ENCODE data around the gene TRIO. TPM values are rescaled to one million over a fixed set of nuclear protein-coding genes. Genes with fewer than 3 reads are reported as not detected.

The TRIO gene
- total RNA-seq, 6 donors from 2014 or later: 138 to 408 (median 156) TPM

DNA sequence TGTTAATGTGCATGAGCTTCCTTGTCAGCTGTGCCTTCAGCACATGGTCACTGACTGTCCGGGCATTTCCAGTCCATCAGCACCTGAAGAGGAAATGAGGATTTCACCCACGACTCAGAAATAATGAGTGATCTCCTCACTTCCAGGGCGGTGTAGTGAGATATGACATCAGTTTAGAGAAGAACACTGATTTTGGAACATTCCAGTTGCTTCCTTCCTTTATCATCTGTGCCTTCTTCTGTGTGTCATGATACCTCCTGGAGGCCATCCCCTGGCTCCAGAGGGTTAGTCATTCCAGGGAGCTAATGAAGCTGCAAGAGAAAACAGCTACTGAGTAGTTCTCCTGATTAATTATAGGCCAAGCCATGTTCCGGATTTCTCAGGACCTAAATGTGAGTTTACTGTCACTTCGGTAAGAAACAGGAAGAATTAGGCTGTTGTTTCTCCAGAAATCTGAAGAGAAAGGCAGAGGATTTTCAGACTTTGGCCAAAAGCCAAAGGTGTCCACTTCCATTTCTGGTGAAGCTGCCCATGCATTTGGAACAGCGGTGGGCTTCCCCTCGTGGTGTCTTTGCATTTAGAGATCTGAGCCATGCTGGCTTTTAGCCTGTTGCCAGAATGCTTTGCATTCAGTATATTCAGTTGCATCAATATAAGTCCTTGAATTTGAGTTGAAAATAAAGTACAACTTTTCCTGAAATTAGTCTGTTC lies 277.1 kb downstream of the TRIO start:
- no peak for ATAC-seq (ENCODE audit: low FRiP score in 2 of 2)
- Histone ChIP-seq H3K36me3 (peaks cover 7 to 73% (median 50%) of the 10 kb centered on the region in 4 donors), H3K27me3 (no peaks in the 10 kb centered on the region), H3K4me1 (no peaks in the 10 kb centered on the region), H3K27ac (no peak overlapping the region), H3K9me3 (no peaks in the 10 kb centered on the region), H3K4me3 (no peak overlapping the region)
- 68 to 79% methylated on average over 7 of the region's 7 CpGs for WGBS, 2 donors
- no peak for DNase-seq
- TF ChIP-seq, protein P1, sequence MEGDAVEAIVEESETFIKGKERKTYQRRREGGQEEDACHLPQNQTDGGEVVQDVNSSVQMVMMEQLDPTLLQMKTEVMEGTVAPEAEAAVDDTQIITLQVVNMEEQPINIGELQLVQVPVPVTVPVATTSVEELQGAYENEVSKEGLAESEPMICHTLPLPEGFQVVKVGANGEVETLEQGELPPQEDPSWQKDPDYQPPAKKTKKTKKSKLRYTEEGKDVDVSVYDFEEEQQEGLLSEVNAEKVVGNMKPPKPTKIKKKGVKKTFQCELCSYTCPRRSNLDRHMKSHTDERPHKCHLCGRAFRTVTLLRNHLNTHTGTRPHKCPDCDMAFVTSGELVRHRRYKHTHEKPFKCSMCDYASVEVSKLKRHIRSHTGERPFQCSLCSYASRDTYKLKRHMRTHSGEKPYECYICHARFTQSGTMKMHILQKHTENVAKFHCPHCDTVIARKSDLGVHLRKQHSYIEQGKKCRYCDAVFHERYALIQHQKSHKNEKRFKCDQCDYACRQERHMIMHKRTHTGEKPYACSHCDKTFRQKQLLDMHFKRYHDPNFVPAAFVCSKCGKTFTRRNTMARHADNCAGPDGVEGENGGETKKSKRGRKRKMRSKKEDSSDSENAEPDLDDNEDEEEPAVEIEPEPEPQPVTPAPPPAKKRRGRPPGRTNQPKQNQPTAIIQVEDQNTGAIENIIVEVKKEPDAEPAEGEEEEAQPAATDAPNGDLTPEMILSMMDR (IDR thresholded peaks at IDR 0.05): no peak
- TF ChIP-seq EP300 (IDR thresholded peaks at IDR 0.05) (no peak), POLR2AphosphoS5 (IDR thresholded peaks at IDR 0.05) (no peak), POLR2A (IDR thresholded peaks at IDR 0.05) (no peak)

DNA sequence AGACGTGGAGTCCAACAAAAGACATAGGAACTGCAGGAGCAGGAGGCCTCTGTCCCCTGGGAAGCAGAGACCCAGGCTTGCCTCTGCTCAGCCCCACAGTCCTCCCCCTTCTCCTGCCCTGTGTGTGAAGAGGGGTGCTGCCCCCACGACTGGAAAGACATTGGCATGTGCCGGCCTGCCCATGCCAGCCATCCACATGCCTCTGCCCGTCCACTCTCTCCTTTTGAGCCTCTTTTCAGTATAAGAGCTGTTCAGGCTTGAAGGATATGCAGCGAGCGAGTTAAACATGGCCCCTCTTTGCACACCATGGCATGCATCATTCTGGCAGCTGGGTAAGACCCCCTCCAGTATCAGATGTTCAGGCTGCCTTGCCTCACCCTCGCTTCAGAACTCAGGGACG lies 278.7 kb downstream of the TRIO start:
- no peak overlapping the region for H3K27ac ChIP-seq
- H3K27me3 ChIP-seq: no peaks in the 10 kb centered on the region

DNA sequence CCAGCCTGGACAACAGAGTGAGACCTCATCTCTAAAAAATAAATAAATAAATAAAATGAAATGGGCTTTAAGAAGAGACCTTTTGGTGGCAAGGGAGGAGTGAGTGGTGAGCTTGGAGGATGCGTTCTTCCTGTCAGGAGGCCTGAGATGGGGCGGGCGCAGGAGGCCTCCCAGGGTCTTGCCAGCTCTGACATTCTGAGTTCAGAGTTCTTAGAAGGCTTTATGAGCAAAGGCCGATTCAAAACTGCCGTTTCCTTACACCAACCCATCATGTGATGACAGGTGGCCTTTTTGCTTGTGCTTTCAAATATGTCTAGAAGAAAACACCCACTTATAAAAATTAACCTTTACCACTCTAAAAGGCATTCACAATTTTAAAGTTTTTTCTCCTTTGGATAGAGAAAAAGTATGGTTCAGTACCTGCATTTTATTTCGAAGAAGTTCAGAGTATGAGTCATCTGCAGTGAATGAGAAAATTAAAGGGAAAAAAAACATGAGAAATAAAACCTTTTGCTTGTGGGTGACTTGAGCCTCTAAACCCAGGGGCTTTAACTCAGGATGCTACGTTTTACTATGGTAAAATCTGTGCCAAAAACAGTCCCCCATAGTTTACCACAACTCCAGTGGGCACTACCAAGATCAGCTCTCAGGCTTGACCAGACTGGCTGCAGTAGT lies 281.0 kb downstream of the TRIO start:
- DNase-seq (no peak), ATAC-seq (ENCODE audit: low FRiP score in 2 of 2) (no peak)
- TF ChIP-seq EP300 (IDR thresholded peaks at IDR 0.05) (no peak), POLR2A (IDR thresholded peaks at IDR 0.05) (no peak), POLR2AphosphoS5 (IDR thresholded peaks at IDR 0.05) (no peak)
- TF ChIP-seq, protein P1 (IDR thresholded peaks at IDR 0.05): no peak
- Histone ChIP-seq H3K4me1 (no peaks in the 10 kb centered on the region), H3K27me3 (no peaks in the 10 kb centered on the region), H3K27ac (no peak overlapping the region), H3K36me3 (peaks cover 7 to 66% (median 42%) of the 10 kb centered on the region in 4 donors), H3K9me3 (no peaks in the 10 kb centered on the region), H3K4me3 (no peak overlapping the region)
- 85 to 90% methylated on average over 7 of the region's 7 CpGs for WGBS, 2 donors

More for the DNA sequence above, 278.7 kb downstream of the TRIO start:
- 83 to 88% methylated on average over 8 of the region's 8 CpGs for WGBS, 2 donors
- TF ChIP-seq, protein P1 (IDR thresholded peaks at IDR 0.05): no peak
- no peak for TF ChIP-seq POLR2AphosphoS5 (IDR thresholded peaks at IDR 0.05)
- no peak for TF ChIP-seq EP300 (IDR thresholded peaks at IDR 0.05)
- no peak for TF ChIP-seq POLR2A (IDR thresholded peaks at IDR 0.05)
- ATAC-seq (ENCODE audit: low FRiP score in 2 of 2) (no peak), DNase-seq (no peak)
- H3K36me3 ChIP-seq: peaks cover 7 to 74% (median 46%) of the 10 kb centered on the region in 4 donors
- no peaks in the 10 kb centered on the region for H3K4me1 ChIP-seq
- H3K4me3 ChIP-seq: no peak overlapping the region
- no peaks in the 10 kb centered on the region for H3K9me3 ChIP-seq

DNA sequence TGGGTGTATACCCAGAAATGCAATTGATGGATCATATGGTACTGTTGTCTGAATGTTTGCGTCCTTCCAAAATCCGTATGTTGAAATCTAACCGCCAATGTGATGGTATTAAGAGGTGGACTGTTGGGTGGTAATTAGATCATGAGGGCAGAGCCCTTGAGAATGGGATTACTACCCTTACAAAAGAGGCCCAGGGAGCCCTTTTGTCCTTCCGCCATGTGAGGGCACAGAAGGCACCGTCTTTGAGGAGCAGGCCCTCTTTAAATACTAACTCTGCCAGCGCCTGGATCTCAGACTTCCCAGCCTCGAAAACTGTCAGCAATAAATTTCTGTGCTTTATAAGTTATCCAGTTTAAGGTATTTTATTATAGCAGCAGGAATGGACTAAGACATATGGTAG lies 282.4 kb downstream of the TRIO start:
- H3K27ac ChIP-seq: no peak overlapping the region
- ATAC-seq (ENCODE audit: low FRiP score in 2 of 2): no peak
- no peaks in the 10 kb centered on the region for H3K4me1 ChIP-seq
- DNase-seq: no peak
- peaks cover 4 to 52% (median 32%) of the 10 kb centered on the region in 4 donors for H3K36me3 ChIP-seq
- no peaks in the 10 kb centered on the region for H3K9me3 ChIP-seq
- 93 to 97% methylated on average over 7 of the region's 7 CpGs for WGBS, 2 donors
- no peak overlapping the region for H3K4me3 ChIP-seq
- TF ChIP-seq POLR2A (IDR thresholded peaks at IDR 0.05) (no peak), POLR2AphosphoS5 (IDR thresholded peaks at IDR 0.05) (no peak), EP300 (IDR thresholded peaks at IDR 0.05) (no peak)
- TF ChIP-seq, protein P1 (IDR thresholded peaks at IDR 0.05): no peak
- H3K27me3 ChIP-seq: no peaks in the 10 kb centered on the region

All from upper lobe of left lung (tissue), 6 donors.